ENCODE results near the gene ADCY2. TPM values are rescaled to one million over a fixed set of nuclear protein-coding genes. Genes with fewer than 3 reads are reported as not detected.

Gene ADCY2
- total RNA-seq, 2 donors from 2014 or later, result not detected

DNA sequence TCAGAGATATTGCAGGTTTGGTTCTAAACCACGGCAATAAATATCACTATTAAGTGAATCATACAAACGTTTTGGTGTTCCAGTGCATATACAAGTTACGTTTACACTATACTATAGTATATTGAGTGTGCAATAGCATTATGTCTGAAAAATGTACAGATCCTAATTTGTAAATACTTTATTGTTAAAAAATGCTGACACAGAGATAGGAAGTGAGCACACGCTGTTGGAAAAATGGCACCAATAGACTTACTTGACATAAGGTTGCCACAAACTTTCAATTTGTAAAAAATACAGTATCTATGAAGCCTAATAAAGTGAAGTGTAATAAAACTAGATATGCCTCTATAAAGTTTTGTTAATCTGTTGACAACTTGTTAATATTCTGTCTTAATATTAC, 439.0 kb downstream of the ADCY2 start:
- H3K4me1 Mint-ChIP-seq, result no peaks in the 10 kb centered on the region
- no peak overlapping the region for H3K27ac Mint-ChIP-seq
- peaks cover under 1% of the 10 kb centered on the region for H3K9me3 Mint-ChIP-seq
- H3K27me3 Mint-ChIP-seq, result peaks cover 10% of the 10 kb centered on the region
- no peak overlapping the region for H3K4me3 Mint-ChIP-seq
- ATAC-seq (replicated peaks), result no peak
- no peaks in the 10 kb centered on the region for H3K36me3 Mint-ChIP-seq (ENCODE audit: low read depth)

DNA sequence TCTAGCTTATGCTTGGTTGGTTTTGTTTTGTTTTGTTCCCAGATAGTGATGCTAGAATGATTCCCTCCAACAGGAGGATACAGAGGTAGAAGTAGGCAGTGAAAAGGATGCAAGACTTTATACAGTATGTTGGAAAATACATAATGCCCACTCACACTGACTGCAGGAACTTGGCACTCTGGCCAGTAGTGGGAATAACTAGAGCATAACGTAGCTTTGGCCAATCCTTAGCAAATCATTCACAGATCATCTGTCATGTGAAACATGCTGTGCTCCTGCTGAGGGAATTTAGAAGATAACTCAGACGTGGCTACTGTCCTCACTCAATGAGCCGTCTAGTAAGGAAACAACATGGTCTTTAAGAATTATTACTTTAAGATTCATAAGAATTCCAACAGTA, 441.5 kb downstream of the ADCY2 start:
- Mint-ChIP-seq H3K27me3 (peaks cover 25% of the 10 kb centered on the region), H3K27ac (no peak overlapping the region), H3K4me3 (no peak overlapping the region), H3K9me3 (peaks cover 3% of the 10 kb centered on the region), H3K4me1 (no peaks in the 10 kb centered on the region), H3K36me3 (ENCODE audit: low read depth) (no peaks in the 10 kb centered on the region)
- ATAC-seq (replicated peaks), result no peak

GRCh38 chr5:7842531-7842930, 446.6 kb downstream of the ADCY2 start:
- ATAC-seq (replicated peaks), result no peak
- no peaks in the 10 kb centered on the region for H3K36me3 Mint-ChIP-seq (ENCODE audit: low read depth)
- peaks cover 3% of the 10 kb centered on the region for H3K9me3 Mint-ChIP-seq
- no peak overlapping the region for H3K27ac Mint-ChIP-seq
- no peak overlapping the region for H3K4me3 Mint-ChIP-seq
- H3K4me1 Mint-ChIP-seq, result no peaks in the 10 kb centered on the region
- peaks cover 39% of the 10 kb centered on the region for H3K27me3 Mint-ChIP-seq

GRCh38 chr5:7844901-7845300, 449.0 kb downstream of the ADCY2 start:
- peaks cover 44% of the 10 kb centered on the region for H3K27me3 Mint-ChIP-seq
- no peaks in the 10 kb centered on the region for H3K4me1 Mint-ChIP-seq
- H3K9me3 Mint-ChIP-seq, result peaks cover 3% of the 10 kb centered on the region
- H3K27ac Mint-ChIP-seq, result no peak overlapping the region
- no peak overlapping the region for H3K4me3 Mint-ChIP-seq
- no peak for ATAC-seq (replicated peaks)
- no peaks in the 10 kb centered on the region for H3K36me3 Mint-ChIP-seq (ENCODE audit: low read depth)

- H3K4me3 Mint-ChIP-seq, result no peak overlapping the region
- no peaks in the 10 kb centered on the region for H3K36me3 Mint-ChIP-seq (ENCODE audit: low read depth)
- H3K27me3 Mint-ChIP-seq, result peaks cover 38% of the 10 kb centered on the region
- no peak overlapping the region for H3K27ac Mint-ChIP-seq
- no peaks in the 10 kb centered on the region for H3K4me1 Mint-ChIP-seq
- ATAC-seq (replicated peaks), result no peak
- no peaks in the 10 kb centered on the region for H3K9me3 Mint-ChIP-seq
Observed at GRCh38 chr5:7845557-7845956, 449.6 kb downstream of the ADCY2 start.

DNA sequence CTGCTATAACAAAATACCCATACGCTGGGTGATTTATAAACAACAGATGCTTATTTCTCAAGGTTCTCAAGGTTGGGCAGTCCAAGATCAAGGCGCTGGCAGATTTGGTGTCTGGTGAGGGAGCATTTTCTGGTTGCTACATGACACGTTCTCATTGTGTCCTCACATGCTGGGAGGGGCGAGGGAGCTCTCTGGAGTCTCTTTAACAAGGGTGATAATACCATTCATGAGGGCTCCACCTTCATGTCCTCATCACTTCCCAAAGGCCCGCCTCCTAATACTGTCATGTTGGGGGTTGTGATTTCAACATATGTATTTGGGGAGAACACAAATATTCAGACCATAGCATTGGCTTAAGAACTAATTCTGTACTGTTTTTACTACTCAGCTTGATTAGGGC, 450.4 kb downstream of the ADCY2 start:
- peaks cover 33% of the 10 kb centered on the region for H3K27me3 Mint-ChIP-seq
- H3K4me3 Mint-ChIP-seq, result no peak overlapping the region
- ATAC-seq (replicated peaks), result no peak
- H3K27ac Mint-ChIP-seq, result no peak overlapping the region
- no peaks in the 10 kb centered on the region for H3K36me3 Mint-ChIP-seq (ENCODE audit: low read depth)
- H3K9me3 Mint-ChIP-seq, result no peaks in the 10 kb centered on the region
- peaks cover 3% of the 10 kb centered on the region for H3K4me1 Mint-ChIP-seq

DNA sequence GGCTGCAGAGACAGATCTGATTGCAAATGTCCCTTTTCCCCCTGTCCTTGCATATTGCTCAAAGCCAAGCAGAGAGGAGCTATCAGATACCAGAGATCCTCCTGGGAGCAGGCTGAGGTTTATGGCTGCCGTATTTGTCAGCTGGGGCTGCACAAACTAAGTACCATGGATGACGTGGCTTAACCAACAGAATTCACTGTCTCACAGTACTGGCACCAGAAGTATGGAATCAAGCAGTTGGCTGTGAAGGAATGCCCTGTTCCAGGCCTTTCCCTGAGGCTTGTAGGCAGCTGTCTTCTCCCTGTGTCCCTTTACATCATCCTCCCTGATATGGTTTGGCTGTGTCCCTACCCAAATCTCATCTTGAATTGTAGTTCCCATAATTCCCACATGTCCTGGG, 452.4 kb downstream of the ADCY2 start:
- Mint-ChIP-seq H3K27me3 (peaks cover 27% of the 10 kb centered on the region), H3K36me3 (ENCODE audit: low read depth) (no peaks in the 10 kb centered on the region)

GRCh38 chr5:7849681-7850394, 453.9 kb downstream of the ADCY2 start:
- Mint-ChIP-seq H3K36me3 (ENCODE audit: low read depth) (no peaks in the 10 kb centered on the region), H3K9me3 (peaks cover 4% of the 10 kb centered on the region), H3K4me3 (peak overlapping the region; percentile 55), H3K4me1 (peaks cover 9% of the 10 kb centered on the region), H3K27me3 (peaks cover 17% of the 10 kb centered on the region), H3K27ac (no peak overlapping the region)
- ATAC-seq (replicated peaks), result peak; percentile 33

More for the DNA sequence above, 452.4 kb downstream of the ADCY2 start:
- H3K4me1 Mint-ChIP-seq, result peaks cover 9% of the 10 kb centered on the region
- H3K4me3 Mint-ChIP-seq, result no peak overlapping the region
- H3K27ac Mint-ChIP-seq, result no peak overlapping the region
- peaks cover 3% of the 10 kb centered on the region for H3K9me3 Mint-ChIP-seq
- ATAC-seq (replicated peaks), result no peak

- H3K27me3 Mint-ChIP-seq, result peaks cover 17% of the 10 kb centered on the region
- peaks cover 9% of the 10 kb centered on the region for H3K4me1 Mint-ChIP-seq
- H3K36me3 Mint-ChIP-seq (ENCODE audit: low read depth), result no peaks in the 10 kb centered on the region
- peaks cover 4% of the 10 kb centered on the region for H3K9me3 Mint-ChIP-seq
- H3K27ac Mint-ChIP-seq, result no peak within 1 kb of the TSS
- peak; percentile 41 for ATAC-seq (replicated peaks)
- peak within 1 kb of the TSS; percentile 64 for H3K4me3 Mint-ChIP-seq
Observed at GRCh38 chr5:7850395-7851239, 454.7 kb downstream of the ADCY2 start, which contains the start of gene CFAP90. Gene CFAP90 (minus strand): TSS chr5:7851133. CDS start chr5:7851021, 112 bp downstream.

GRCh38 chr5:7851240-7851592, 455.3 kb downstream of the ADCY2 start:
- H3K36me3 Mint-ChIP-seq (ENCODE audit: low read depth), result no peaks in the 10 kb centered on the region
- peaks cover 9% of the 10 kb centered on the region for H3K4me1 Mint-ChIP-seq
- H3K27ac Mint-ChIP-seq, result no peak overlapping the region
- no peak for ATAC-seq (replicated peaks)
- H3K27me3 Mint-ChIP-seq, result peaks cover 17% of the 10 kb centered on the region
- H3K4me3 Mint-ChIP-seq, result peak overlapping the region; percentile 64
- peaks cover 4% of the 10 kb centered on the region for H3K9me3 Mint-ChIP-seq

DNA sequence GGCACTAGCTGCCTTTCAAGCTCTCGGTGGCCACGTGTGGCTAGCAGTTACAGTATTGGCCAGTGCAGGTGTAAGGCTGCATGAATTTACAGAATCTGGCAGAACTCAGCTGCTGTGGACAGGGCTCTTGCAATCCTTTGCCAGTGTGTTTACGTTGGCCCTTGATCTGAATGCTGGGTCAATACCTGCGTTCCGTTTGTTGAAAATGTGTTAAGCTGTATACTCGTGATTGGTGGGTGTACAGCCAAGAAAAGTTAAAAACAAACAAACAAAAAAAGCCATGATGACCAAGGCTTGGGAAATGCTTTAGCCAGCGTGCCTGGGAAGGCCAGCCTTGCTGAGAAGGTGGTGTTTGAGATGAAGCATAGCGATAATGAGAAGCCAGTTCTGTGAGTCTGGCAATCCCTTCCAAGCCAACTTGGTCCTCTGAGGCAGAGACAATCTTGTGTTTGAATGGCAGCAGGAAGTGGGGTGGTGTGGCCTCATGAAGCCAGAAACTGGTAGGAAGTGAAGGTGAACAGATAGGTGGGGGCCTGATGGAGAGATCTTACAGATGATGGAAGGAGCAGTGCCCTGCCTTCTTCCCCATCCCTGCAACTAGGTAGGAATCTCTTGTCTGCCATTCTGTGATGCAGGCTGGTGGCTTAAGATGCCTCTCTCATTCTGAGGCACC, 455.8 kb downstream of the ADCY2 start:
- H3K27me3 Mint-ChIP-seq, result peaks cover 16% of the 10 kb centered on the region
- H3K9me3 Mint-ChIP-seq, result peaks cover 4% of the 10 kb centered on the region
- ATAC-seq (replicated peaks), result no peak
- H3K36me3 Mint-ChIP-seq (ENCODE audit: low read depth), result no peaks in the 10 kb centered on the region
- peaks cover 10% of the 10 kb centered on the region for H3K4me1 Mint-ChIP-seq
- no peak overlapping the region for H3K27ac Mint-ChIP-seq
- peak overlapping the region; percentile 64 for H3K4me3 Mint-ChIP-seq

DNA sequence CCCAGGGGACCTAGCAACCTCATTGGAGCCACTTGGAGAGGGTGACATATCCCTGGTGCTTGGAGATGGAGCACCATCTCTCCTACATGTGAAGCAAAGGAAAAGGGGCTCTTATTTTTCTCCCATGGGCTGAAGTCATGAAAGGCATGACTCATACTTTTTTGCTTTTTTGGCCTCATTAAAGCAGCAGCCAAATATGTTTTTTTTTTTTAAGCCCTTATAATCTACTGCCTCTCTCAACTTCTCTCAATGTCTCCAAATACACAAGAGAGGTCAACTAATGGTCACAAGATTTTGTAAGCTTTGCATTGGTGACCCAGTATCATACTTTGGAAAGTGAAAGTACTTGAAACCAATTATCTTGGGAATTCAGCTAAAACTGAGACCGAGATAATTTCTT, 456.6 kb downstream of the ADCY2 start:
- Mint-ChIP-seq H3K36me3 (ENCODE audit: low read depth) (no peaks in the 10 kb centered on the region), H3K4me1 (peaks cover 14% of the 10 kb centered on the region), H3K27me3 (peaks cover 13% of the 10 kb centered on the region), H3K4me3 (peak overlapping the region; percentile 64), H3K9me3 (peaks cover 4% of the 10 kb centered on the region), H3K27ac (no peak overlapping the region)
- no peak for ATAC-seq (replicated peaks)

GRCh38 chr5:7852988-7853387, 457.1 kb downstream of the ADCY2 start:
- Mint-ChIP-seq H3K4me3 (no peak overlapping the region), H3K27ac (no peak overlapping the region), H3K36me3 (ENCODE audit: low read depth) (peaks cover under 1% of the 10 kb centered on the region), H3K27me3 (peaks cover 13% of the 10 kb centered on the region), H3K9me3 (peaks cover 4% of the 10 kb centered on the region), H3K4me1 (peaks cover 19% of the 10 kb centered on the region)
- ATAC-seq (replicated peaks), result no peak

- Mint-ChIP-seq H3K4me3 (no peak overlapping the region), H3K27me3 (peaks cover 3% of the 10 kb centered on the region), H3K4me1 (peaks cover 27% of the 10 kb centered on the region), H3K27ac (no peak overlapping the region), H3K9me3 (peaks cover 4% of the 10 kb centered on the region), H3K36me3 (ENCODE audit: low read depth) (peaks cover 27% of the 10 kb centered on the region)
- ATAC-seq (replicated peaks), result no peak
Observed at GRCh38 chr5:7855611-7856010, 459.7 kb downstream of the ADCY2 start.
